Caki2 (cell line): ENCODE results near the gene EFR3B. TPM values are rescaled to one million over a fixed set of nuclear protein-coding genes. Genes with fewer than 3 reads are reported as not detected.
"Not testable (repeated sequence)": the region's sequence is repeated elsewhere in the genome, so short reads cannot be mapped to it uniquely, and the experiment has no call there.

ENCODE experiments used
- DNase-seq: peaks from one replicate; pipeline ENCODE4 v3.0.0-alpha.2; 2015; ENCODE audit warnings: low read depth
- in situ Hi-C: cut with HindIII; loops from 2 replicates; pipeline ENCODE4 v1.10.0; 2016; ENCODE audit warnings: low sequenced_read_pairs, low pct_unique_long_range_greater_than_20kb, mixed read lengths
- total RNA-seq: library from RNA; depleted of rRNA; stranded (reverse); fragments of >200 nt; shearing (Covaris generic); gene quantifications from 2 replicates; pipeline ENCODE4 v1.2.3, GENCODE V29; 2014; ENCODE audit warnings: low replicate concordance

Gene EFR3B
- total RNA-seq, 1 experiment from 2014 or later = 0.71 TPM

DNA sequence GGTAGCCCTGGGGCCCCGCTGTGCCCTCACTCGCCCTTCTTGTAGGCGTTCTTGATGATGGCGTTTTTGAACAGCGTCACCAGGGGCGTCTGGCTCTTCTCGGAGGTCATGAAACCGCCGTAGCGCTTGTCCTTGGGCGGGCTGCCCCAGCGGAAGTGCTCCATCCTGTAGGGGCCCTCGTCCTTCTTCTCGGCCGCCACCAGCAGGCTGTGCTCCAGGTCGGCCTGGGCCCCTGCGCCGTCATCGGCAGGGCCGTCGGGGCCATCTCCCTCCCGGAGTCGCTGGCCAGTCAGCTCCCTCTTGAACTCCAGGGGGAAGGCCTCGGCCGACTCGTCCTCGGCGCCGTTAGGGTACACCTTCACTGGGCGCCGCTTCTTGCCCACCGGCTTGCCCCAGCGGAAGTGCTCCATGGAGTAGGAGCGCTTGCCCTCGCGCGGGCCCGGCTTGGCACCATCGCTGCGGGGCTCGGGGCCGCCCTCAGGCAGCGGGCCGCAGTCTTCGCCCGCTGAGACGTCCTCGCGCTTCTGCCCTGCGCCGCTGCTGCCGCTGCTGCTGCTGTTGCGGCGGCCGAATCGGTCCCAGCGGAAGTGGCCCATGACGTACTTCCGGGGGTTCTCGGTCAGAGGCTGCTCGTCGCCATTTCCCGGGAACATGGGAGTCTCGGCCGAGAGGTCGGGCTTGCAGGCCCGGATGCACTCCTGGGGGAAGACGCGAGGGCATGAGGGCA is 119.3 kb downstream of the EFR3B start:
- in situ Hi-C loops = no loop called here

GRCh38 chr2:25162061-25162460 is 120.2 kb downstream of the EFR3B start:
- in situ Hi-C loops = not testable (repeated sequence)

More for the DNA sequence above, 119.3 kb downstream of the EFR3B start:
- no peak for DNase-seq

DNA sequence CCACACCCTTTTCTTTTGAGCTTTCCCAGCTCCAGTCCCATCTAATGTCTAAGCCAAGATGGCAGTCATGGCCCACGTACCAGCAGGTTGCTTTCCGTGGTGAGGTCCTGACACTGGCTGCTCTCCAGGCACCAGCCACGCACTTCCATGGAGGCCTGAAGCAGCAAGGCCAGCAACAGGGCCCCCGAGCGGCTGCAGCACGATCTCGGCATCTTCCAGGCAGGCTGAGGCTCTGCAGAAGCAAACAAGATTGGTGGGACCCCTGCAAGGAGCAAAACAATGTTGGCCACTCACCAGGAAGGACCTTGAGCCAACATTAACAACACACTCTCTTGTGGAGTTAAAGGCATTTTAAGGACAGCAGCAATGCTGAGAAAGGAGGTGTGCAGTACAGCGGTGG is 122.7 kb downstream of the EFR3B start:
- in situ Hi-C loops = no loop called here
- DNase-seq = no peak

More at GRCh38 chr2:25162061-25162460, 120.2 kb downstream of the EFR3B start:
- DNase-seq = not testable (repeated sequence)

- no peak for DNase-seq
- in situ Hi-C loops = no loop called here
These were observed 124.4 kb downstream of the EFR3B start for GRCh38 chr2:25165992-25166875.

- in situ Hi-C loops = no loop called here
- DNase-seq = no peak
These were observed 126.6 kb downstream of the EFR3B start, which contains the start of gene POMC for GRCh38 chr2:25168256-25169072. TSS of gene POMC (minus strand) at chr2:25168580. CDS start at chr2:25164772, 3,808 bp downstream.

- DNase-seq = no peak
- in situ Hi-C loops = no loop called here
These were observed 127.2 kb downstream of the EFR3B start for GRCh38 chr2:25169073-25169470.

DNA sequence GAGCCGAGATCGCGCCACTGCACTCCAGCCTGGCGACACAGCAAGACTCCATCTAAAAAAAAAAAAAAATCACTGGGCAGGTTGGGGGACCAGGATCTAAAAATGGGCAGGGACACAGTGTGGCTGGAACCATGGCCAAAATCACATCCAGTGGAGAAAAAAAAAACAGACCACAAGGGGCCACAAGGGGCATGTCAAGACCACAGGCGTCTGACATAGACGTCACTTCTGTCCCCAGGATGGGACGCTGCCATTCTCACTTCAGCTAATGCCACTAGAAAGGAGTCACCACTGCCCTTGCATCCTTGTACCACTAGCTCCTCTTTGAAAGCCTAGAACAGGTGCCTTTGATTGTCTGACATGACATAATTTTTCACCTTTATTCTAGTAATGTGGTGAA is 129.0 kb downstream of the EFR3B start:
- no peak for DNase-seq
- in situ Hi-C loops = no loop called here

GRCh38 chr2:25173719-25174118 is 131.8 kb downstream of the EFR3B start:
- in situ Hi-C loops = no loop called here
- no peak for DNase-seq

- no peak for DNase-seq
- in situ Hi-C loops = no loop called here
These were observed 132.5 kb downstream of the EFR3B start for GRCh38 chr2:25174192-25174861.

GRCh38 chr2:25176138-25176537 is 134.3 kb downstream of the EFR3B start:
- in situ Hi-C loops = no loop called here
- DNase-seq = no peak

DNA sequence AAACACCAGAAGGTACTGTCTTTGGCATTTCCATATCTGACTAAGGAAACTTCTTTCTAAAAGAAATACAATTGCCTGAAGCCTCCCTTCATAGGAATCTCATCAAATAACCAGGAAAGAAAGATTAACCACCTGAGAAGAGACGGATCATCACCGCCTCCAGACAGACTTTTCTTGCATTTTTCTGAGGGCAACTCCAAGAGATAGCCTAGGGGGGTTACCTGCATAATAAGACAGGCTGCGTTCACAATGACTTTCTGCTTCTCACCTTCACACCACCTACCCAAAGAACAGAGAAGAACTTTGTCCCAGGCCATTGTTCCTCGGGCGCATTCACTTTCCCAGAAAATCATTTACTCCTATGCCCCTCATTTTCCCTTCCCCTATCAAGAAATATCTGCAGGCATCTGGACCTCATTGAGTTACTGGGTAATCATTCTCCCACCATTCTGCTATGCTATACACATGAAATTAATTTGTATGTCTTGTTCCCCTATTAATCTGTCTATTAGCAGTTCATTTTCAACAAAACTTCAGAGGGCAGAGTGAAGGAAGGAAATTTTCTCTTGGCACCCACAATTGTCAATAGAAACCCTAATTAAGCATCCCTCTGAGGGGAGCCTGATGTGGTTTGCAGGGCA is 134.8 kb downstream of the EFR3B start:
- in situ Hi-C loops = no loop called here
- DNase-seq = no peak

DNA sequence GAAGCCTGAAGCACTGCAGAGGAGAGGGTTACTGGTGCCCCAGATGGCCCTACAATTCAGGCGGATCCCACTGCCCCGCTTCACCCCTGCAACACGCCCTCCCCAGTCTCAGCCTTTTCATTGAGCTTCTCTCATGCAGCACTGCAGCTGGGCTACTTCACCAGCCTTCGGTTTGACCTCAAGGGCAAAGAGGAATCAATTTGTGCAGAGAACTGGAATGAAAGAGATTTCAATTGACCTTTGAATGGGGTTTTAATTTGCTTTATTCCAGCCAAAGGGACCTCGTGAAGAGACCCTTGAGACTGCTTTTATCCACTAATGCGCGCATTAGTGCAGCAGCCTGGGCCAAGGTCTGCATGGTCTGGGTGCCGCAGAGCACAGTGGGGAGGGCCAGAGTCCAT is 135.3 kb downstream of the EFR3B start:
- DNase-seq = no peak
- in situ Hi-C loops = no loop called here

DNA sequence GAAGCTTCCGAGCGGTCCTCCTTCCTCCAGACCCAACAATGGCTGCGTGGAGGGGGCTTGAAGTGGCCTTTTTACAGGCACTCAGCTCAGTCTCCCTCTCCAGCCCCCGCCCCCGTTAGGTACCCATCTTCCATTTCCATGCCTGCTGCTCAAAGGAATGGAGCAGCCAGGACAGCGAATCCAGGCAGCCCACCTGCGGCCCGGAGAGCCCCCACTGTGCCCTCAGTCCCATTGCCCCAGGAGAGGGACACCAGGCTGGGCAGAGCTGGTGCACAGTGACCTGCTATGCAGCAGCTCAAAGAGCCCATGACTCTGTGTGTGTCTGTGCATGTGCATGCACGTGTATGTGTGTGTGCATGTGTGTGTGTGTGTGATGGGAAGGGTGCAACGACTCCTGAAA is 137.1 kb downstream of the EFR3B start:
- in situ Hi-C loops = no loop called here

DNA sequence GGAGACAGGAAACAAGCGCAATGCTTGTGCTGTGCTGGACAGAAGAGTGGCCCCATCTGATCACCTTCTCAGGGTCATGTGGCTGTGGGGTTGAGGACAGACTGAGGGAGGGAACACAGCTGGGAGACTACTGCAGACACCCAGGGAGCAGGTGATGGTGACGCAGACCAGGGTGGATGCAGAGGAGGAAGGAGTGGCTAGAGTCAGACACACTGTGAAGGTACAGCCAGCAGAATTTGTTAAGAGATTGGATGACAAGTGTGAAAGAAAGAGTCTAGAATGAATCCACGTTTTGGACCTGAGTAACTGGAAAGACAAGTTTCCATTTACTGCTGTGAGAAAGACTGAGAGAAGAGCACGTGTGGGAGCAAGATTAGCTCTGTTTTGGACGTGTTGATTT is 142.4 kb downstream of the EFR3B start:
- in situ Hi-C loops = no loop called here

More for the DNA sequence above, 137.1 kb downstream of the EFR3B start:
- DNase-seq = no peak

GRCh38 chr2:25187729-25188350 is 146.0 kb downstream of the EFR3B start:
- no peak for DNase-seq
- in situ Hi-C loops = no loop called here

More for the DNA sequence above, 142.4 kb downstream of the EFR3B start:
- no peak for DNase-seq

DNA sequence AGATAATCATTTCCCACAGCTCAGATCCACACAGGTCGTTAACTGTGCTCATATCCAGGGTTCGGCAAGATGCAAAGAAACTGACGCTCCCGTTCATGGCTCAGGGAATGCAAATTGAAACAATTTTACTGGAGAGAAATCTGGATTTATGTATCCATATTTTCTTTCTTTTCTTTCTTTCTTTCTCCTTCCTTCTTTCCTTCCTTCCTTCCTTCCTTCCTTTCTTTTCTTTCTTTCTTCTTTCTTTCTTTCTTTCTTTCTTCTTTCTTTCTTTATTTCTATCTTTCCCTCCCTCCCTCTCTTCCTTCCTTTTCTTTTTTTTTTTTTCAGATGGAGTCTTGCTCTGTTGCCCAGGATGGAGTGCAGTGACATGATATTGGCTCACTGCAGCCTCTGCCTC is 146.5 kb downstream of the EFR3B start:
- in situ Hi-C loops = no loop called here
- no peak for DNase-seq

- DNase-seq = no peak
These were observed 148.7 kb downstream of the EFR3B start for GRCh38 chr2:25190536-25190935.

More at GRCh38 chr2:25190536-25190935, 148.7 kb downstream of the EFR3B start:
- in situ Hi-C loops = no loop called here
